Endodermal cell (in vitro differentiated cells): ENCODE data around the gene ROR1. TPM values are rescaled to one million over a fixed set of nuclear protein-coding genes. Genes with fewer than 3 reads are reported as not detected.

Source experiments
- DNase-seq: peaks from one replicate; pipeline ENCODE4 v3.0.0-alpha.2; 2017
- H3K27ac ChIP-seq: 2 replicates; pipeline ENCODE4 v1.5.1; 2013; ENCODE audit warnings: mild to moderate bottlenecking, low read depth, low read length, moderate library complexity
- H3K27me3 ChIP-seq: 2 replicates; pipeline ENCODE4 v1.6.1; 2013; ENCODE audit warnings: mild to moderate bottlenecking, low read length, moderate library complexity; ENCODE audit not compliant: insufficient read depth, control insufficient read depth, poor library complexity, severe bottlenecking
- H3K36me3 ChIP-seq: 2 replicates; pipeline ENCODE4 v1.7.0; 2013; ENCODE audit warnings: mild to moderate bottlenecking, low read length, moderate library complexity; ENCODE audit not compliant: control insufficient read depth, insufficient read depth
- H3K4me1 ChIP-seq: one replicate; pipeline ENCODE4 v1.7.0; 2013; ENCODE audit warnings: low read length; ENCODE audit not compliant: control insufficient read depth, insufficient read depth
- H3K4me3 ChIP-seq: 2 replicates; pipeline ENCODE4 v1.5.1; 2013; ENCODE audit warnings: mild to moderate bottlenecking, low read length, moderate library complexity
- H3K9ac ChIP-seq: 2 replicates; pipeline ENCODE4 v1.6.1; 2013; ENCODE audit warnings: mild to moderate bottlenecking, low read length, moderate library complexity; ENCODE audit not compliant: poor library complexity, severe bottlenecking; ENCODE audit errors: extremely low read depth
- H3K9me3 ChIP-seq: 2 replicates; pipeline ENCODE4 v1.6.1; 2013; ENCODE audit warnings: mild to moderate bottlenecking, low read length, moderate library complexity; ENCODE audit not compliant: control insufficient read depth
- H3K27ac Mint-ChIP-seq: 2 replicates; pipeline ENCODE4 v1.8.0; 2020; ENCODE audit warnings: mixed read lengths
- H3K27me3 Mint-ChIP-seq: 2 replicates; pipeline ENCODE4 v1.8.0; 2021; ENCODE audit warnings: mild to moderate bottlenecking, mixed read lengths; ENCODE audit not compliant: insufficient read depth
- H3K36me3 Mint-ChIP-seq: 2 replicates; pipeline ENCODE4 v1.8.0; 2020; ENCODE audit warnings: low read depth, mixed read lengths
- H3K4me1 Mint-ChIP-seq: 2 replicates; pipeline ENCODE4 v1.8.0; 2020; ENCODE audit warnings: mixed read lengths
- H3K4me3 Mint-ChIP-seq: 2 replicates; pipeline ENCODE4 v1.8.0; 2020; ENCODE audit warnings: mild to moderate bottlenecking, moderate library complexity, mixed read lengths
- H3K9me3 Mint-ChIP-seq: 2 replicates; pipeline ENCODE4 v1.8.0; 2020; ENCODE audit warnings: mild to moderate bottlenecking, mixed read lengths
- WGBS, 2 experiments: methylation state at CpG; one replicate each; pipeline versions ENCODE4 v1.1.5 to v1.1.7; 2013; ENCODE audit warnings: missing lambda C conversion rate in 2 of 2, mixed read lengths in 1 of 2; ENCODE audit not compliant: insufficient coverage in 1 of 2, insufficient read length in 1 of 2; 5-methylcytosine and 5-hydroxymethylcytosine counted together
- total RNA-seq, 2 donors: library from RNA; stranded (reverse); fragmentation: NEBNext Ultra II Directional in 1 of 2; extraction: Animal tissue kit (Norgen Biotek cat#: 25700) in 1 of 2; gene quantifications; 2 replicates in 1 of 2; 3 replicates in 1 of 2; pipeline ENCODE4 v1.2.1, GENCODE V29; 2021
- TF ChIP-seq, protein P1 (sequence below): fragments of 200-600 bp; sonication (generic); conservative IDR thresholded peaks from 2 replicates; pipeline ENCODE4 v1.5.0; 2021; ENCODE audit warnings: antibody characterized with exemption, mild to moderate bottlenecking

ROR1 gene
- total RNA-seq, 2 donors from 2014 or later: 77.4 to 77.9 TPM

DNA sequence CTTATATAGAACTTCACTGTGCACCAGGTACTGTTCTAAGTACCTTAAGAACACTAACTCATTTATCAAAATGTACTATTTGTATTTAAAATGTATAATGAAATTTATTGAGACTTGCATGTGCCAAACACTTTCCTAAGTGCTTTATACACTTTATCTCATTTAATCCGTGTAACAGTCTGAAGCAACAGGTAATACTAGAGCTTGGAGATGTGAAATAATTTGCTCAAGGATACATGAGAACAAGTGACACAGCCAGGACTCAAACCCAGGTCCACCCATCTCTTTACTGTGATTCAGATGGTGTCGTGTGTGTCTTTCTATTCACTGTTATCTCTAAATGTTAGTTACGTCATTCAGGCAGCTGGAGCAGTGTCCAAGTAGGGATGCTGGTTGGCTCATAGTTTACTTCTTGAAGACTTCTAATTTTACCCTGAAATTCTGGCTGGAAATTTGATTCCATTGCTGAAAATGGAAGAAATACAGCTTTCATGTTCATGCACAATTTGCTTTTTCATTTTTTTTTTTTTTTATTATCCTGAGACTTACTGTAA, 259.9 kb downstream of the ROR1 start:
- WGBS, 2 experiments: 90 to 100% methylated on average over 1 to 3 of the region's 3 CpGs
- no peaks in the 10 kb centered on the region for H3K4me1 ChIP-seq
- peaks cover 46% of the 10 kb centered on the region for H3K36me3 Mint-ChIP-seq
- H3K9me3 Mint-ChIP-seq: no peaks in the 10 kb centered on the region
- H3K4me3 Mint-ChIP-seq: no peak overlapping the region
- H3K27ac ChIP-seq: no peak overlapping the region
- peaks cover 10% of the 10 kb centered on the region for H3K4me1 Mint-ChIP-seq
- TF ChIP-seq, protein P1, sequence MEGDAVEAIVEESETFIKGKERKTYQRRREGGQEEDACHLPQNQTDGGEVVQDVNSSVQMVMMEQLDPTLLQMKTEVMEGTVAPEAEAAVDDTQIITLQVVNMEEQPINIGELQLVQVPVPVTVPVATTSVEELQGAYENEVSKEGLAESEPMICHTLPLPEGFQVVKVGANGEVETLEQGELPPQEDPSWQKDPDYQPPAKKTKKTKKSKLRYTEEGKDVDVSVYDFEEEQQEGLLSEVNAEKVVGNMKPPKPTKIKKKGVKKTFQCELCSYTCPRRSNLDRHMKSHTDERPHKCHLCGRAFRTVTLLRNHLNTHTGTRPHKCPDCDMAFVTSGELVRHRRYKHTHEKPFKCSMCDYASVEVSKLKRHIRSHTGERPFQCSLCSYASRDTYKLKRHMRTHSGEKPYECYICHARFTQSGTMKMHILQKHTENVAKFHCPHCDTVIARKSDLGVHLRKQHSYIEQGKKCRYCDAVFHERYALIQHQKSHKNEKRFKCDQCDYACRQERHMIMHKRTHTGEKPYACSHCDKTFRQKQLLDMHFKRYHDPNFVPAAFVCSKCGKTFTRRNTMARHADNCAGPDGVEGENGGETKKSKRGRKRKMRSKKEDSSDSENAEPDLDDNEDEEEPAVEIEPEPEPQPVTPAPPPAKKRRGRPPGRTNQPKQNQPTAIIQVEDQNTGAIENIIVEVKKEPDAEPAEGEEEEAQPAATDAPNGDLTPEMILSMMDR: no peak
- no peaks in the 10 kb centered on the region for H3K27me3 ChIP-seq
- H3K4me3 ChIP-seq: no peak overlapping the region
- H3K36me3 ChIP-seq: no peaks in the 10 kb centered on the region
- no peak for DNase-seq
- no peaks in the 10 kb centered on the region for H3K9me3 ChIP-seq
- no peaks in the 10 kb centered on the region for H3K27me3 Mint-ChIP-seq
- H3K9ac ChIP-seq: no peak overlapping the region
- H3K27ac Mint-ChIP-seq: no peak overlapping the region

DNA sequence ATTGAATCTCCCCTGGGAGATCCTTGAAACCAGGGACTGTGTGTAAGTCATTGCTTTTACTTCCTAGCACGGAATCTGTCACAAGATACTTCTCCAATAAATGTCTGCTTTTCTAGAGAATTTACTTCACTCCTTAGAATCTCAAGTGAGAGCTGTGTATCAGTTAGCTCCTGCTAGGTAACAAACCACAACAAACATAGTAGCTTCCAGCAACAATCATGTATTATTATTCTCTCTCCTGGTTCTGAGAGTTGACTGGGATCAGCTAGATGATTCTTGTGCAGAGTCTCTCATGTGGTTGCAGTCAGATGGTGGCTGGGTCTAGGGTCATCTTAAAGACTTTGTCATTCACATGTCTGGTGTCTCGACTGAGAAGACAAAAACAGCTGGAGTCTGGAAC, 262.7 kb downstream of the ROR1 start:
- Histone ChIP-seq H3K27me3 (no peaks in the 10 kb centered on the region), H3K9ac (no peak overlapping the region), H3K9me3 (no peaks in the 10 kb centered on the region), H3K27ac (no peak overlapping the region), H3K4me3 (no peak overlapping the region), H3K36me3 (no peaks in the 10 kb centered on the region), H3K4me1 (no peaks in the 10 kb centered on the region)
- no peak overlapping the region for H3K27ac Mint-ChIP-seq
- no peaks in the 10 kb centered on the region for H3K9me3 Mint-ChIP-seq
- H3K4me3 Mint-ChIP-seq: no peak overlapping the region
- DNase-seq: no peak
- peaks cover 25% of the 10 kb centered on the region for H3K36me3 Mint-ChIP-seq
- 85 to 87% methylated on average over 2 of the region's 2 CpGs for WGBS, 2 experiments
- no peaks in the 10 kb centered on the region for H3K27me3 Mint-ChIP-seq
- peaks cover 25% of the 10 kb centered on the region for H3K4me1 Mint-ChIP-seq
- TF ChIP-seq, protein P1: no peak

DNA sequence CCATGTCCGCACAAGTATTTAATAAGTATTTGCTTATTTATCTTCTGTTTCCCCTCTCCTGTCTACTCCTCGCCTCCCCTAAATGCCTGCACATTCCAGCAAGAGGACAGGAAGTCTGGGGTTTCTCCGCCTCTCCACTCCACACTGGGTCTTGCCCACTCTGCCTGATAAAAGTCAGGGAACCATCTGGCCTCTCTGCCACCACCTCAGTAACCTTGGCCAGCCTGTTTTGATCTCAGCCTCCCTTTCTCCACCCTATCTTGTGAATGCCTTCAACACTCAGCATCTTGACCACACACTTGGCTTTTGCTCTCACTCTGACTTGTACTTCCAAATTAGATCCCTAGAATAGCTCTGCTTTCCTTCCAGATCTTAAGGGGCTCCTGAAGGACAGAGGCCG, 264.3 kb downstream of the ROR1 start:
- TF ChIP-seq, protein P1: no peak
- no peak overlapping the region for H3K4me3 ChIP-seq
- no peak overlapping the region for H3K27ac ChIP-seq
- DNase-seq: no peak
- H3K4me1 ChIP-seq: no peaks in the 10 kb centered on the region
- H3K27me3 ChIP-seq: no peaks in the 10 kb centered on the region
- no peaks in the 10 kb centered on the region for H3K9me3 ChIP-seq
- no peaks in the 10 kb centered on the region for H3K36me3 ChIP-seq
- Mint-ChIP-seq H3K36me3 (peaks cover 16% of the 10 kb centered on the region), H3K4me3 (no peak overlapping the region), H3K4me1 (peaks cover 30% of the 10 kb centered on the region), H3K27me3 (no peaks in the 10 kb centered on the region), H3K27ac (peak overlapping the region; percentile 24), H3K9me3 (no peaks in the 10 kb centered on the region)
- 93 to 100% methylated on average over 1 to 4 of the region's 4 CpGs for WGBS, 2 experiments
- H3K9ac ChIP-seq: no peak overlapping the region
